ENCODE measurements around the gene CEACAM19.

GRCh38 chr19:44706506-44707236 is 35.4 kb downstream of the CEACAM19 start:
- TF ChIP-seq TCF7L2 (IDR thresholded peaks at IDR 0.05; ENCODE audit: low read depth, low read length) (no peak), CTCF (IDR thresholded peaks at IDR 0.05) (no peak), SIN3A (IDR thresholded peaks at IDR 0.05; ENCODE audit: borderline replicate concordance, insufficient read depth, low read depth, low read length) (no peak), POLR2AphosphoS5 (IDR thresholded peaks at IDR 0.05; ENCODE audit: low read depth, low read length) (no peak)
